Hepatocyte (in vitro differentiated cells): ENCODE data around the gene DNAH12. TPM values are rescaled to one million over a fixed set of nuclear protein-coding genes. Genes with fewer than 3 reads are reported as not detected.
A peak's percentile ranks its signal among the peaks of the same experiment; 100 is the strongest.

ENCODE experiments used
- DNase-seq: peaks from one replicate; pipeline ENCODE4 v3.0.0-alpha.2; 2016; ENCODE audit warnings: low spot score
- H2AFZ ChIP-seq: fragments of 200-600 bp; sonication (generic); 2 replicates; pipeline ENCODE4 v1.6.0; 2016; ENCODE audit warnings: antibody characterized with exemption, mild to moderate bottlenecking
- H3K27ac ChIP-seq: fragments of 200-600 bp; sonication (generic); 2 replicates; pipeline ENCODE4 v1.5.1; 2016; ENCODE audit warnings: mild to moderate bottlenecking
- H3K27me3 ChIP-seq: fragments of 200-600 bp; sonication (generic); 2 replicates; pipeline ENCODE4 v1.6.1; 2016
- H3K36me3 ChIP-seq: fragments of 200-600 bp; sonication (generic); replicated peaks from 2 replicates; pipeline ENCODE4 v1.5.1; 2016; ENCODE audit warnings: low read depth; ENCODE audit not compliant: insufficient read depth
- H3K4me1 ChIP-seq: fragments of 200-600 bp; sonication (generic); 2 replicates; pipeline ENCODE4 v1.5.1; 2016; ENCODE audit warnings: mild to moderate bottlenecking, moderate library complexity; ENCODE audit not compliant: insufficient read depth
- H3K4me2 ChIP-seq: fragments of 200-600 bp; sonication (generic); 2 replicates; pipeline ENCODE4 v1.6.0; 2016
- H3K4me3 ChIP-seq: fragments of 200-600 bp; sonication (generic); 2 replicates; pipeline ENCODE4 v1.5.1; 2016; ENCODE audit warnings: mild to moderate bottlenecking
- H3K79me2 ChIP-seq: fragments of 200-600 bp; sonication (generic); 2 replicates; pipeline ENCODE4 v1.6.0; 2017; ENCODE audit warnings: mild to moderate bottlenecking
- H3K9me2 ChIP-seq: fragments of 200-600 bp; sonication (generic); replicated peaks from 2 replicates; pipeline ENCODE4 v1.6.0; 2017; ENCODE audit warnings: mild to moderate bottlenecking; ENCODE audit not compliant: insufficient read depth
- H3K9me3 ChIP-seq: fragments of 200-600 bp; sonication (generic); 2 replicates; pipeline ENCODE4 v1.5.1; 2016; ENCODE audit warnings: low read depth, mild to moderate bottlenecking
- H4K20me1 ChIP-seq: fragments of 200-600 bp; sonication (generic); 2 replicates; pipeline ENCODE4 v1.6.0; 2016; ENCODE audit warnings: mild to moderate bottlenecking; ENCODE audit not compliant: insufficient read depth, poor library complexity, severe bottlenecking
- EZH2 ChIP-seq: fragments of 200-600 bp; sonication (generic); IDR thresholded peaks from 2 replicates; pipeline ENCODE4 v1.6.1; 2016; ENCODE audit warnings: antibody characterized with exemption, mild to moderate bottlenecking, borderline replicate concordance
- EZH2phosphoT487 ChIP-seq: fragments of 200-600 bp; sonication (generic); IDR thresholded peaks from one replicate; pipeline ENCODE4 v1.6.1; 2018; ENCODE audit warnings: antibody characterized with exemption, mild to moderate bottlenecking, low read depth, moderate library complexity; ENCODE audit not compliant: unreplicated experiment, severe bottlenecking
- WGBS: methylation state at CpG from one replicate; pipeline ENCODE4 v1.1.6; 2016; ENCODE audit warnings: low lambda C conversion rate; ENCODE audit errors: missing lambda C conversion rate; 5-methylcytosine and 5-hydroxymethylcytosine counted together
- polyA plus RNA-seq: library from polyadenylated mRNA; unstranded; fragments of >200 nt; fragmentation: Nextera tagmentation; extraction: Ambion mirVana; gene quantifications from 2 replicates; pipeline ENCODE4 v1.2.1, GENCODE V29; 2016
- total RNA-seq: library from RNA; depleted of rRNA; stranded (reverse); fragments of >200 nt; gene quantifications from 2 replicates; pipeline ENCODE4 v1.2.3, GENCODE V29; 2014
- TF ChIP-seq, protein P1 (sequence below): fragments of 200-600 bp; sonication (generic); IDR thresholded peaks from 2 replicates; pipeline ENCODE4 v1.5.1; 2016; ENCODE audit warnings: antibody characterized with exemption, mild to moderate bottlenecking; ENCODE audit not compliant: poor library complexity

Gene DNAH12
- total and polyA plus RNA-seq, 2 experiments from 2014 or later: 0.06 to 1.5 TPM

DNA sequence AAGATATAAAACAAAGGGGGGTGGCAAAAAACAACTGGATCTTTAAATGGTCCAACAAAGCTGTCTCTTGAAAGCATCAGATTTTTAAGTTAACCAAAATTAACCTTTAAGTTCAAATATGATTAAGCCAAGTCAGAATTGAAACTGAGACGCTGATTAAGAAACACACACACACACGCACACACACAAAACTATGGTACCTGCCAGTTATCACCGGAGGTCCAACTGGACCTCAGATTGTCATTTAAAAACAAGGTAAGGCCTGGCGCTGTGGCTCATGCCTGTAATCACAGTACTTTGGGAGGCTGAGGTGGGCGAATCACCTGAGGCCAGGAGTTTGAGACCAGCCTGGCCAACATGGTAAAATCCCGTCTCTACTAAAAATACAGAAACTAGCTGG is 42.6 kb upstream of the DNAH12 start:
- Histone ChIP-seq H3K27me3 (no peaks in the 10 kb centered on the region), H3K4me2 (peak overlapping the region; percentile 14), H2AFZ (no peak overlapping the region), H3K4me3 (no peak overlapping the region), H3K9me3 (no peaks in the 10 kb centered on the region), H3K36me3 (no peaks in the 10 kb centered on the region), H3K4me1 (peaks cover 31% of the 10 kb centered on the region), H4K20me1 (peaks cover 100% of the 10 kb centered on the region), H3K9me2 (no peaks in the 10 kb centered on the region), H3K27ac (peak overlapping the region; percentile 31), H3K79me2 (peaks cover 100% of the 10 kb centered on the region)
- 81% methylated on average over 6 of the region's 6 CpGs for WGBS
- no peak for DNase-seq
- TF ChIP-seq, protein P1, sequence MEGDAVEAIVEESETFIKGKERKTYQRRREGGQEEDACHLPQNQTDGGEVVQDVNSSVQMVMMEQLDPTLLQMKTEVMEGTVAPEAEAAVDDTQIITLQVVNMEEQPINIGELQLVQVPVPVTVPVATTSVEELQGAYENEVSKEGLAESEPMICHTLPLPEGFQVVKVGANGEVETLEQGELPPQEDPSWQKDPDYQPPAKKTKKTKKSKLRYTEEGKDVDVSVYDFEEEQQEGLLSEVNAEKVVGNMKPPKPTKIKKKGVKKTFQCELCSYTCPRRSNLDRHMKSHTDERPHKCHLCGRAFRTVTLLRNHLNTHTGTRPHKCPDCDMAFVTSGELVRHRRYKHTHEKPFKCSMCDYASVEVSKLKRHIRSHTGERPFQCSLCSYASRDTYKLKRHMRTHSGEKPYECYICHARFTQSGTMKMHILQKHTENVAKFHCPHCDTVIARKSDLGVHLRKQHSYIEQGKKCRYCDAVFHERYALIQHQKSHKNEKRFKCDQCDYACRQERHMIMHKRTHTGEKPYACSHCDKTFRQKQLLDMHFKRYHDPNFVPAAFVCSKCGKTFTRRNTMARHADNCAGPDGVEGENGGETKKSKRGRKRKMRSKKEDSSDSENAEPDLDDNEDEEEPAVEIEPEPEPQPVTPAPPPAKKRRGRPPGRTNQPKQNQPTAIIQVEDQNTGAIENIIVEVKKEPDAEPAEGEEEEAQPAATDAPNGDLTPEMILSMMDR: no peak
- TF ChIP-seq EZH2phosphoT487: no peak
- no peak for TF ChIP-seq EZH2

DNA sequence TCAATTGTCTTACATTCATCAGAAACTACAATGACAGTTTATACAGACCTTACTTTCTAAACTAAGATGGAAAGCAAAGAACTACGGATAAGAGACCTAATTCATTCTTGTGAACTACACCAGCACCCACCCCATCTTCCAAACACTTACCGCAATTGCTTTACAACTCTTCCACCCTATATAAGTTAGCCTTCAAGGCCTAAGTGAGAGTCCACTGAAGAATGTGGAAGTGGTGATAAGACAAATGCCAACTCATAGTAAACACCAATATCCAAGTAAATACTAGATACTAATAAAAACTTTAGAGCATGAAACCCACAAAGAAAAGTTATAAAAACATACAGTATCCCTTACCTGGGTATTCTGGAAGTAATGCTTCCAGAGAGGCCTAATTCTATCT is 39.4 kb upstream of the DNAH12 start:
- TF ChIP-seq EZH2: no peak
- 64% methylated on average over 2 of the region's 2 CpGs for WGBS
- H3K9me3 ChIP-seq: no peaks in the 10 kb centered on the region
- peaks cover 89% of the 10 kb centered on the region for H4K20me1 ChIP-seq
- no peaks in the 10 kb centered on the region for H3K9me2 ChIP-seq
- DNase-seq: peak; percentile 10
- H3K4me3 ChIP-seq: no peak overlapping the region
- H3K4me1 ChIP-seq: peaks cover 32% of the 10 kb centered on the region
- no peaks in the 10 kb centered on the region for H3K36me3 ChIP-seq
- no peaks in the 10 kb centered on the region for H3K27me3 ChIP-seq
- H3K79me2 ChIP-seq: peaks cover 100% of the 10 kb centered on the region
- peak overlapping the region; percentile 2 for H3K4me2 ChIP-seq
- H3K27ac ChIP-seq: peak overlapping the region; percentile 56
- no peak overlapping the region for H2AFZ ChIP-seq

DNA sequence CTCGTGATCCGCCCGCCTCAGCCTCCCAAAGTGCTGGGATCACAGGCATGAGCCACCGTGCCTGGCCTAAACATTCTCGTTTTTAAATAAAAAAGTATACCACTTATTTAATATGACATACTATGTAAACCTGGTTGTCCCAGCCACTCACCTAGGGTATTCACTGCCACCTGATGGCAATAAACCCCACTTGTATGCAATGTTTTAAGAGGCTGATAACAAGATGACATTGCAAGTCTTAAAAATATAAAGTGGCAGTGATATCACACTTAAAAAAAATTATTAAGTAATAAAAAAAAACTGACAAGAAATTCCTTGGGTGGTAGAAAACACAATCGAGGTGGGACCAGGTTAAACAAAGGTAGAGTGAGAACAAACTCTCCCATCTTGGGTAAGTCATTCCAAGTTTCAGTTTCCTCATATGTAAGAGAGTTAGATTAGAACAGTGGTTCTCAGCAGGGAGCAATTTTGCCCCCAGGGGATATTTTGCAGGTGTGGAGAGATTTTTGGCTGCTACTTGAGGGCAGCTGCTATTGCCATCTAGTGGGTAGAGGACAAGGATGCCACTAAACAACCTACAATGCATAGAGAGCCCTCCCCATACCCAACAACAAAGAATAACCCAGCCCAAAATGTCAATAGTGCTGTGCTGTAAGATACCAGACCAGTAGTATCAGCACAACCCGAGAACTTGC is 38.5 kb upstream of the DNAH12 start:
- H3K27ac ChIP-seq: peak overlapping the region; percentile 56
- no peak overlapping the region for H2AFZ ChIP-seq
- H3K4me1 ChIP-seq: peaks cover 39% of the 10 kb centered on the region
- WGBS: 82% methylated on average over 7 of the region's 7 CpGs
- H3K79me2 ChIP-seq: peaks cover 100% of the 10 kb centered on the region
- peaks cover 89% of the 10 kb centered on the region for H4K20me1 ChIP-seq
- no peaks in the 10 kb centered on the region for H3K9me2 ChIP-seq
- TF ChIP-seq EZH2phosphoT487: no peak
- TF ChIP-seq EZH2: no peak
- TF ChIP-seq, protein P1: peak; percentile 7
- DNase-seq: peak; percentile 16
- H3K27me3 ChIP-seq: no peaks in the 10 kb centered on the region
- no peaks in the 10 kb centered on the region for H3K9me3 ChIP-seq
- H3K4me3 ChIP-seq: no peak overlapping the region
- peak overlapping the region; percentile 2 for H3K4me2 ChIP-seq
- H3K36me3 ChIP-seq: no peaks in the 10 kb centered on the region

DNA sequence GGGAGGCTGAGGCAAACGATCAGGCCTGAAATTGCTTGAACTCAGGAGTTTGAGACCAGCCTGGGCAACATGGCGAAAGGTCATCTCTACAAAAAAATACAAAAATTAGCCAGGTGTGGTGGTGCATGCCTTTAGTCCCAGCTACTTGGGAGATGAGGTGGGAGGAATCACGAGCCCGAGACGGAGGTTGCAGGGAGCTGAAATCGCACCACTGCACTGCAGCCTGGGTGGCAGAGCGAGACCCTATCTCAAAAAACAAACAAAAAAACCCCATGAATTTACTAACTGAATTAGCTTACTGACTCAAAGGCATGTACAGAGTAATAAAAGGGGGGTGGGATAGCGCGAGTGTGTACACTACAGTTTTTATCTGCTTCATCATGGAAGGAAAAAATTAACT is 33.7 kb upstream of the DNAH12 start:
- TF ChIP-seq EZH2: no peak
- TF ChIP-seq EZH2phosphoT487: no peak
- TF ChIP-seq, protein P1: no peak
- Histone ChIP-seq H4K20me1 (peaks cover 70% of the 10 kb centered on the region), H3K79me2 (peaks cover 85% of the 10 kb centered on the region), H3K27ac (peak overlapping the region; percentile 68), H2AFZ (no peak overlapping the region), H3K9me2 (no peaks in the 10 kb centered on the region), H3K4me1 (peaks cover 14% of the 10 kb centered on the region), H3K27me3 (no peaks in the 10 kb centered on the region), H3K4me3 (no peak overlapping the region), H3K4me2 (no peak overlapping the region), H3K9me3 (no peaks in the 10 kb centered on the region), H3K36me3 (no peaks in the 10 kb centered on the region)
- WGBS: 71% methylated on average over 9 of the region's 9 CpGs
- peak; percentile 48 for DNase-seq
